ENCODE data around the gene FASN.

DNA sequence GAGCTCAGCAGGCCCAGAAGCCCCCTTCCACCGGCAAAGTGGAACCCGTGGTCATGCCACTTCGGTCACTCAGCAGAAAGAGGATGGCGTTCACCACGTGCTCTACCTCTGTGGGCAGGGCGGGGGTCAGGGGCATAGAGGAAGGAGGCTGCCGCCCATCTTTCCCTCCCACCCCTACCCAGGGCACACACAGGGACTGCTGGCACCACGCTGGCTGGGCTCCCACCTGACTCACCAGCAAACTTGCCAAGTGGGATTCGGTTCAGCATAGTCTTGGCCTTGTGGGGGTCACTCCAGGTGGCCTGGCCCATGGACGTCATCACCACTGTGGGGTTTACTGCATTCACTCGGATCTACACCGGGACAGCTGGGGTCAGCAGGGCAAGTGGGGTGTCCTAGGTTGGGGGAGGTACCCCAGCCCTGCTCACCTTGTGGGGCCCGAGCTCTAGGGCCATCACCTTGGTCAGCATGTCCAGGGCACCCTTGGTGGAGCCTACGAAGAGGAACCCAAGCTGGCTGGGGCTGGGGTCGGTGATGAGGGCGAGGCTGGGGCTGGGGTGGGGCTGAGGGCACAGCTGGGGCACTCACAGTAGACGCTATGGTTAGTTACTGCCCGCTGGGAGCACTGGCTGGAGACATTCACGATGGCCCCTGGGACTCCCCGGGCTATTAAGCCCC is 61.9 kb downstream of the FASN start:
- TF ChIP-seq EZH2 (IDR thresholded peaks at IDR 0.05; ENCODE audit: insufficient read depth, poor library complexity, severe bottlenecking), result no peak
- TF ChIP-seq EZH2phosphoT487 (IDR thresholded peaks at IDR 0.05; ENCODE audit: insufficient read depth, low read depth), result no peak

Measured in GM23248 (cell line).